Naive thymus-derived CD8-positive, alpha-beta T cell (primary cell): ENCODE data around the gene TTC5. TPM values are rescaled to one million over a fixed set of nuclear protein-coding genes. Genes with fewer than 3 reads are reported as not detected.
"Not testable (repeated sequence)": the region's sequence is repeated elsewhere in the genome, so short reads cannot be mapped to it uniquely, and the experiment has no call there.

Experiments
- ATAC-seq, 2 donors: fragments of 150-1000 bp; cut with Tn5 transposase in 1 of 2; sonication (Bioruptor Pico), chemical (Tn5 transposase) in 1 of 2; 1 replicate in 1 of 2; 2 replicates in 1 of 2; pipeline ENCODE4 v1.10.0; 2021; ENCODE audit warnings: mild to moderate bottlenecking in 2 of 2, moderate library complexity in 2 of 2
- POLR2A ChIA-PET: fragments of 350-600 bp; sonication (Branson Sonifier 250); formaldehyde crosslinking; loops from one replicate; lab custom pipeline; 2021; ENCODE audit warnings: antibody characterized with exemption; lab: Charles Lee
- DNase-seq, 10 donors: peaks; one replicate each; pipeline versions ENCODE4 v3.0.0 to v3.0.0-alpha.2; 2020 to 2022
- H3K27ac Mint-ChIP-seq, 10 donors: one replicate each; pipeline ENCODE4 v1.8.0; 2020 to 2022; ENCODE audit warnings: mild to moderate bottlenecking in 10 of 10, mixed read lengths in 10 of 10, moderate library complexity in 4 of 10, inconsistent platforms in 1 of 10
- H3K27me3 Mint-ChIP-seq, 5 donors: one replicate each; pipeline ENCODE4 v1.8.0; 2021 to 2022; ENCODE audit warnings: mixed read lengths in 5 of 5
- H3K36me3 Mint-ChIP-seq, 3 donors: one replicate each; pipeline ENCODE4 v1.8.0; 2020 to 2022; ENCODE audit warnings: mixed read lengths in 3 of 3, mild to moderate bottlenecking in 2 of 3, inconsistent platforms in 1 of 3
- H3K4me1 Mint-ChIP-seq, 4 donors: one replicate each; pipeline ENCODE4 v1.8.0; 2021 to 2022; ENCODE audit warnings: mixed read lengths in 4 of 4
- H3K4me3 Mint-ChIP-seq, 10 donors: one replicate each; pipeline ENCODE4 v1.8.0; 2020 to 2022; ENCODE audit warnings: mild to moderate bottlenecking in 10 of 10, mixed read lengths in 10 of 10, moderate library complexity in 6 of 10, inconsistent platforms in 1 of 10
- H3K9me3 Mint-ChIP-seq, 9 donors: one replicate each; pipeline ENCODE4 v1.8.0; 2020 to 2022; ENCODE audit warnings: mixed read lengths in 9 of 9, mild to moderate bottlenecking in 3 of 9, inconsistent platforms in 1 of 9, moderate library complexity in 1 of 9
- polyA plus RNA-seq, 3 donors: library from polyadenylated mRNA; unstranded; fragments of 300-500 nt; fragmentation: Illumina TruSeq; gene quantifications; one replicate each; pipeline ENCODE4 v1.2.3, GENCODE V29; 2021
- total RNA-seq, 8 experiments: library from RNA in 2 of 8; stranded (reverse) in 2 of 8; gene quantifications; one replicate each; pipeline ENCODE4 v1.2.3 and lab custom pipeline; 2021 to 2026

The TTC5 gene
- total and polyA plus RNA-seq, 5 experiments from 2014 or later, result 16.1 to 23.5 (median 22.3) TPM

- H3K4me1 Mint-ChIP-seq, result peaks cover 0 to 2% (median under 1%) of the 10 kb centered on the region in 4 donors
- POLR2A ChIA-PET, result no interaction called here
- no peak for ATAC-seq
- no peaks in the 10 kb centered on the region for H3K27me3 Mint-ChIP-seq
- H3K27ac Mint-ChIP-seq, result no peak overlapping the region
- H3K4me3 Mint-ChIP-seq, result no peak overlapping the region
- no peaks in the 10 kb centered on the region for H3K9me3 Mint-ChIP-seq
- DNase-seq, result no peak
- H3K36me3 Mint-ChIP-seq, result peaks cover 23 to 88% (median 37%) of the 10 kb centered on the region in 3 donors
Observed at GRCh38 chr14:20295067-20295466, 10.7 kb downstream of the TTC5 start.

DNA sequence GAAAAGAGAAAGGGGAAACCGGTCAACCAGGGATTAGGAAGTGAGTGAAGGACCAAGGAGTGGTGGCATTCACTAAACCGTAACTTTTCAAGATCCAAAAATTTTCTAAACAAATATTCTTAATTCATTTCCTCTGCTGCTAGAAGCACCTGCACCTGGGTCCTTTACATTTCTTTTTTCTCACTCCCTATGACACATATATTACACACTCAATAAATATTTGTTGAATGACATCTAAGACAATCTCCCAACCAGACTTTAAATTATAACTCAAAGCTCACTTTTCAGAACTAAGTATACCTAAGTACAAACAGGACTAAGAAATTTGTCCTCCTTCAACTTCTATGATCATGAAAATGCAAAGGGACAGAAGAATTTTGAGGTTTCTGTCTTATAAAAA lies 11.1 kb downstream of the TTC5 start:
- ATAC-seq (no peak), DNase-seq (no peak)
- peaks cover 23 to 89% (median 40%) of the 10 kb centered on the region in 3 donors for H3K36me3 Mint-ChIP-seq
- H3K27me3 Mint-ChIP-seq, result no peaks in the 10 kb centered on the region
- H3K4me1 Mint-ChIP-seq, result peaks cover 0 to 2% (median under 1%) of the 10 kb centered on the region in 4 donors
- no peaks in the 10 kb centered on the region for H3K9me3 Mint-ChIP-seq
- POLR2A ChIA-PET, result no interaction called here
- H3K27ac Mint-ChIP-seq, result peak overlapping the region in 3 of 10 donors; percentile 29 to 72 (median 33)
- no peak overlapping the region for H3K4me3 Mint-ChIP-seq

GRCh38 chr14:20281998-20282397 lies 23.8 kb downstream of the TTC5 start:
- H3K4me3 Mint-ChIP-seq, DNase-seq, ATAC-seq, H3K27me3 Mint-ChIP-seq, POLR2A ChIA-PET: not testable (repeated sequence)
- H3K4me1 Mint-ChIP-seq, result peaks cover 19 to 35% (median 29%) of the 10 kb centered on the region in 4 donors
- peaks cover 0 to 24% (median 11%) of the 10 kb centered on the region in 9 donors for H3K9me3 Mint-ChIP-seq
- peaks cover 24 to 75% (median 72%) of the 10 kb centered on the region in 3 donors for H3K36me3 Mint-ChIP-seq
- peak overlapping the region in 1 of 10 donors; percentile 35 for H3K27ac Mint-ChIP-seq

GRCh38 chr14:20280265-20280664 lies 25.5 kb downstream of the TTC5 start:
- peak overlapping the region in 6 of 10 donors; percentile 19 to 56 (median 43) for H3K4me3 Mint-ChIP-seq
- H3K9me3 Mint-ChIP-seq, result peaks cover 4 to 24% (median 15%) of the 10 kb centered on the region in 9 donors
- ATAC-seq, H3K27me3 Mint-ChIP-seq: not testable (repeated sequence)
- POLR2A ChIA-PET, result interaction anchor here (0.6 kb wide), 1 partner anchor 10 kb away, joined by 3 read pairs; no protein-coding TSS in a partner anchor
- peak in 6 of 10 donors; percentile 2 to 63 (median 17) for DNase-seq
- H3K4me1 Mint-ChIP-seq, result peaks cover 19 to 35% (median 29%) of the 10 kb centered on the region in 4 donors
- H3K36me3 Mint-ChIP-seq, result peaks cover 28 to 63% (median 59%) of the 10 kb centered on the region in 3 donors
- H3K27ac Mint-ChIP-seq, result peak overlapping the region in 6 of 10 donors; percentile 49 to 80 (median 66)

DNA sequence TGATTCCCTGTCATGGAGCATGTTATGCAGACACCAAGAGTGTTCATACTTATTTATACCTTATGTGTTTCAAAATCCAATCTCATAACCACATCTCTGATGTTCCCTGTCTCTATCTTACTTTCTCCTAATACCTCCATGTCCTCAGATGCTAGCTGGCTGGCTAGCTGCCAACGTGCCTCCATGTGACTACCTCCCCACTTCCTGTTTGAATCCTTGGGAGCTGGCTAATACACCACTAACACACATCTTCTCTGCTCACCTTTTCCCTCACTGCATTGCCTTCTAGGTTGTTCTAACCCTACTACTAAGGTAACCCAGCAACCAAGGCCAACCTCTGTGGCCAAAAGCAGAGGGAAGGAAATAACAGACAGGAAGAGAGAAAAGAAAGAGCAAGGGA lies 27.3 kb downstream of the TTC5 start:
- DNase-seq, result peak in 1 of 10 donors; percentile 39
- Mint-ChIP-seq H3K4me1 (peaks cover 19 to 35% (median 29%) of the 10 kb centered on the region in 4 donors), H3K4me3 (peak overlapping the region in 3 of 10 donors; percentile 23 to 64 (median 33)), H3K27ac (peak overlapping the region in 8 of 10 donors; percentile 13 to 90 (median 58)), H3K9me3 (peaks cover 10 to 35% (median 25%) of the 10 kb centered on the region in 9 donors), H3K27me3 (no peaks in the 10 kb centered on the region), H3K36me3 (peaks cover 39 to 71% (median 51%) of the 10 kb centered on the region in 3 donors)
- ATAC-seq, result peak in 1 of 2 donors; percentile 66
- POLR2A ChIA-PET, result interaction anchor here (1.2 kb wide), 1 partner anchor 16 kb away, joined by 3 read pairs; no protein-coding TSS in a partner anchor

DNA sequence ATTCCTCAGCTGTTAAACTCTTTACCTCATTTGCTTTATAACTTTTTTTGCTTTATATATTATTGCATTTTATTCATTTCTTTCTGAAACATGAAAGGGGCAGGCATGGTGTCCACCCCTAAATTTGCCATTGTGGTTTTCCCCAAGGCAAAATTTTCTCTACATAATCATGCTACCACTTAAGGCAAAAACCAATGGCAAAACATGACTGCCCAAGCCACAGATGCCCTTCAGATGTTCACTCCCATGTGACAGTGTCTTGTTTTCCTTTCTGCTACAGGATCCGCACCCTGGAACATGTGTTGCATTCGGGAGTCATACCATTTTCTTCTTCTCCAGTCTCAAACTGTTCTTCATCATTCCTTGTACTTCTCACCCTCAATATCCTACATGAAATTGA lies 28.3 kb downstream of the TTC5 start:
- ATAC-seq (no peak), DNase-seq (no peak)
- no peaks in the 10 kb centered on the region for H3K27me3 Mint-ChIP-seq
- H3K9me3 Mint-ChIP-seq, result peaks cover 11 to 45% (median 28%) of the 10 kb centered on the region in 9 donors
- H3K4me3 Mint-ChIP-seq, result no peak overlapping the region
- H3K27ac Mint-ChIP-seq, result peak overlapping the region in 1 of 10 donors; percentile 4
- peaks cover 43 to 68% (median 48%) of the 10 kb centered on the region in 3 donors for H3K36me3 Mint-ChIP-seq
- POLR2A ChIA-PET, result no interaction called here
- peaks cover 15 to 35% (median 29%) of the 10 kb centered on the region in 4 donors for H3K4me1 Mint-ChIP-seq

DNA sequence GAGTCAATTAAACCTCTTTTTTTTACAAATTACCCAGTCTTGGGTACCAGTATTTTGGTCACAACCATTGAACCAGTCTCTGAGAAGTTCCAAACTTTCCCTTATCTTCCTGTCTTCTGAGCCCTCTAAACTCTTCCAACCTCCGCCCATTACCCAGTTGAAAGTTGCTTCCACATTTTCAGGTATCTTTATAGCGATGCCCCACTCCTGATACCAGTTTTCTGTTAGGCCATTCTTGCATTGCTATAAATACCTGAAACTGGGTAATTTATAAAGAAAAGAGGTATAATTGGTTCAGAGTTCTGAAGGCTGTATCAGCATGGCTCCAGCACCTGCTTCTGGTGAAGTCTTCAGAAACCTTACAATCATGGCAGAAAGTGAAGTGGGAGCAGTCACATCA lies 31.7 kb downstream of the TTC5 start:
- Mint-ChIP-seq H3K27ac (no peak overlapping the region), H3K27me3 (no peaks in the 10 kb centered on the region), H3K4me1 (peaks cover 7 to 11% (median 8%) of the 10 kb centered on the region in 4 donors), H3K9me3 (peaks cover 21 to 58% (median 37%) of the 10 kb centered on the region in 9 donors), H3K36me3 (peaks cover 27 to 59% (median 44%) of the 10 kb centered on the region in 3 donors), H3K4me3 (no peak overlapping the region)
- DNase-seq (no peak), ATAC-seq (no peak)
- POLR2A ChIA-PET, result no interaction called here

DNA sequence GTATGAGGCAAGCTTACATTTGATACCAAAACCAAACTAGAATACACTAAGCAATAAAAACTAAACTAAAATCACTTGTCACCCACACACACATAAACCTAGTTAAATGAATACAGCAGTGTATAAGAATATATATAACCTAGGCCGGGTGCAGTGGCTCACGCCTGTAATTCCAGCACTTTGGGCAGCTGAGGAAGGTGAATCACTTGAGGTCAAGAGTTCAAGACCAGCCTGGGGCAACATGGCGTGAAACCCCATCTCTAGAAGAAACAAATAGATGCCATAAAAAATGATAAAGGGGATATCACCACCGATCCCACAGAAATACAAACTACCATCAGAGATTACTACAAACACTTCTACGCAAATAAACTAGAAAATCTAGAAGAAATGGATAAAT lies 41.4 kb downstream of the TTC5 start:
- H3K27ac Mint-ChIP-seq, POLR2A ChIA-PET, H3K4me3 Mint-ChIP-seq, H3K9me3 Mint-ChIP-seq, H3K4me1 Mint-ChIP-seq, H3K27me3 Mint-ChIP-seq, ATAC-seq, DNase-seq: not testable (repeated sequence)
- peaks cover 10 to 35% (median 23%) of the 10 kb centered on the region in 3 donors for H3K36me3 Mint-ChIP-seq

DNA sequence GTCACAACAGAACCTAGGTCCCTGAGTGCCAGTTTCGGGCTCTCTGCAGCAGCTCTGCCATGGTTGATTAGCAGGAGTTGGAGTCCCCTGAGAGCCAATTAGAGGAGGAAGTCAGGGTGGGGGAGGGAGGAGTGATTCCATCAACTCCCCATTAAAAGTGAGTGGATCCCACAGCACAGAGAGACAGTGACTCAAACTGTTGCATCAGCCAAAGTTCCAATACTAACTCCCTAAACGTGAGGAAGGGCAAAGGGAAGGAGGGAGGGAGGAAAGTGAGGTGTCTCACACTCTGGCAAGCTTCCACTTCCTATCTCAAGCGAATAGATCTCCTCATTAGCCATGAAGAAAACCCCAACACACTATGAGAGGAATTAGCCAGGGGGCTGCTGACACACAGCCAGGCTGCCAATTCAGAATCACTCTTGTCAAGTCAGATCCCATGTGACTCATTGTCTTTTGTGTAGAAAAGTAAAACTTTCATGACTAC lies 43.1 kb downstream of the TTC5 start:
- peaks cover 0 to 3% (median 0%) of the 10 kb centered on the region in 9 donors for H3K9me3 Mint-ChIP-seq
- no peak for ATAC-seq
- no peak overlapping the region for H3K27ac Mint-ChIP-seq
- H3K4me3 Mint-ChIP-seq, result no peak overlapping the region
- H3K27me3 Mint-ChIP-seq, result no peaks in the 10 kb centered on the region
- no peak for DNase-seq
- peaks cover 10 to 30% (median 23%) of the 10 kb centered on the region in 3 donors for H3K36me3 Mint-ChIP-seq
- no peaks in the 10 kb centered on the region for H3K4me1 Mint-ChIP-seq
- POLR2A ChIA-PET, result interaction anchor here (0.9 kb wide), 1 partner anchor 16 kb away, joined by 3 read pairs; no protein-coding TSS in a partner anchor

GRCh38 chr14:20247646-20248246 lies 58.0 kb downstream of the TTC5 start:
- Mint-ChIP-seq H3K9me3 (peaks cover 0 to 26% (median 12%) of the 10 kb centered on the region in 9 donors), H3K36me3 (peaks cover 3 to 13% (median 9%) of the 10 kb centered on the region in 3 donors), H3K27me3 (no peaks in the 10 kb centered on the region), H3K27ac (no peak overlapping the region), H3K4me3 (no peak overlapping the region), H3K4me1 (no peaks in the 10 kb centered on the region)
- DNase-seq, result no peak
- POLR2A ChIA-PET, result no interaction called here
- ATAC-seq, result no peak
